ENCODE measurements around the gene GPBAR1. TPM values are rescaled to one million over a fixed set of nuclear protein-coding genes. Genes with fewer than 3 reads are reported as not detected.

Gene GPBAR1
- total and polyA plus RNA-seq, 5 donors from 2014 or later = 1.2 TPM; not detected in 4

DNA sequence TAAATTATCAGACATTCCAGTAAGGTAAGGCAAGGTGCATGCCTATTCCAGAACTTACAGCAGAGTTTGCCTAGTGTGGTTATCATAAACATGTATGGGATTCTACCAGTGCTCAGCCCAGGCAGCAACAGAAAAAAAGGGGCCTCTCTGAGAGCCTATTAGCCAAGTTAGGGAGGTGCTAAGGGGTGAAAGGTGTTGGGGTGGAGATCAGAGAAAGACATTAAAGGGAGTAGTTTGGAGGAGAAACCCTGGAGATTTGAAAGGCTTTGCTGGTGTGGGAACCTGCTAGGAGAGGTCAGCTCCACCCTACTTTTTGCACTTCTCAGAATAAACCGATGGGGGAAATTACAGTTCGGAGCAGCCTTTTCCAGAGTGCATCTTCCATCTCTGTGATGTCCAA is 40.9 kb upstream of the GPBAR1 start:
- peak overlapping the region; percentile 89 to 99 (median 94) for H3K4me3 Mint-ChIP-seq
- Histone ChIP-seq H3K4me3 (ENCODE audit: low read depth, low read length) (peak overlapping the region; percentile 98), H3K36me3 (ENCODE audit: control insufficient read depth, insufficient read depth, low read length) (peaks cover 32% of the 10 kb centered on the region), H3K4me1 (ENCODE audit: control insufficient read depth, insufficient read depth, low read length, poor library complexity, severe bottlenecking) (peaks cover 73% of the 10 kb centered on the region), H3K27me3 (ENCODE audit: control insufficient read depth, insufficient read depth, low read length) (no peaks in the 10 kb centered on the region), H3K9me3 (ENCODE audit: control insufficient read depth in 2 of 2, low read length in 2 of 2) (no peaks in the 10 kb centered on the region), H3K27ac (ENCODE audit: insufficient read depth, low read length, poor library complexity, severe bottlenecking) (peak overlapping the region; percentile 98)
- peak overlapping the region; percentile 86 to 92 (median 91) for H3K27ac Mint-ChIP-seq
- H3K4me1 Mint-ChIP-seq = peaks cover 36 to 73% (median 61%) of the 10 kb centered on the region in 4 donors
- no peaks in the 10 kb centered on the region for H3K27me3 Mint-ChIP-seq
- H3K36me3 Mint-ChIP-seq = peaks cover 36% of the 10 kb centered on the region
- ATAC-seq (ENCODE audit: low read depth in 2 of 2) (no peak), DNase-seq (no peak)
- peaks cover 0 to 1% (median 0%) of the 10 kb centered on the region in 7 donors for H3K9me3 Mint-ChIP-seq

DNA sequence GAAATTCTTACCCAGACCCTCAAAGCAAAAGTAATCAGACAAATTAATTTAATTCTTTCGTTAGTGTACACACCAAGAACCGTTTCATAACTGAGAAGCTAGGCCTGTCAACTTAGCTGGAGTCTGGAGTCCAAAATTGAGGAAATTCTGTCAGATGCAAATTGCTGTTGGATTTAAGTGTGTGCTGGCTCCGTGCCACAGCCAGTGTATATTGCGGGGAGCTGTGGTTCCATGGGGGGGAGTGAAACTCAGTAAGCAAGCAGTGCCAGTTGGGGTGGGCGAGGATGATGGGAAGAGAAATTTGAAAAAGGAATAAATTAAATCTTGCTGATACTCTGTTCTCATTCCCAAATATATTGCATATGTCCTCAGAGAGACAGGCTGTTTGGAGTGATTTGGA is 39.8 kb upstream of the GPBAR1 start:
- Mint-ChIP-seq H3K27me3 (no peaks in the 10 kb centered on the region), H3K27ac (peak overlapping the region; percentile 86 to 91 (median 88)), H3K9me3 (peaks cover 0 to 1% (median 0%) of the 10 kb centered on the region in 7 donors), H3K4me3 (peak overlapping the region; percentile 89 to 99 (median 94)), H3K4me1 (peaks cover 46 to 81% (median 68%) of the 10 kb centered on the region in 4 donors), H3K36me3 (peaks cover 46% of the 10 kb centered on the region)
- H3K27ac ChIP-seq (ENCODE audit: insufficient read depth, low read length, poor library complexity, severe bottlenecking) = peak overlapping the region; percentile 98
- H3K36me3 ChIP-seq (ENCODE audit: control insufficient read depth, insufficient read depth, low read length) = peaks cover 39% of the 10 kb centered on the region
- no peaks in the 10 kb centered on the region for H3K9me3 ChIP-seq (ENCODE audit: control insufficient read depth in 2 of 2, low read length in 2 of 2)
- peak overlapping the region; percentile 98 for H3K4me3 ChIP-seq (ENCODE audit: low read depth, low read length)
- no peaks in the 10 kb centered on the region for H3K27me3 ChIP-seq (ENCODE audit: control insufficient read depth, insufficient read depth, low read length)
- no peak for ATAC-seq (ENCODE audit: low read depth in 2 of 2)
- peaks cover 83% of the 10 kb centered on the region for H3K4me1 ChIP-seq (ENCODE audit: control insufficient read depth, insufficient read depth, low read length, poor library complexity, severe bottlenecking)
- no peak for DNase-seq

DNA sequence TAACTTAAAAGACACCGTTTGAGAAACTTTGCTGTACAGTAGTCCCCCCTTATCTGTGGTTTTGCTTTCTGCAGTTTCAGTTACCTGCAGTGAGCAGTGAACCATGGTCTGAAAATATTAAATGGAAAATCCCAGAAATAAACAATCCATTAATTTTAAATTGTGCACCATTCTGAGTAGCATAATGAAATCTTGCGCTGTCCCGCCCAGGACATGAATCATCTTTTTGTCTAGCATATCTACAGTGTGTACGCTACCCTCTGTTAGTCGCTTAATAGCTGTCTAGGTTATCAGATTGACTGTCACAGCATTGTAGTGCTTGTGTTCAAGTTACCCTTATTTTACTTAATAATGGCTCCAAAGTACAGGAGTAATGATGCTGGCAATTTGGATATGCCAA is 37.8 kb upstream of the GPBAR1 start:
- H3K27me3 ChIP-seq (ENCODE audit: control insufficient read depth, insufficient read depth, low read length) = no peaks in the 10 kb centered on the region
- H3K9me3 ChIP-seq (ENCODE audit: control insufficient read depth in 2 of 2, low read length in 2 of 2) = no peaks in the 10 kb centered on the region
- H3K36me3 Mint-ChIP-seq = peaks cover 51% of the 10 kb centered on the region
- H3K27ac Mint-ChIP-seq = peak overlapping the region in 2 of 3 donors; percentile 43 to 91
- peaks cover 95% of the 10 kb centered on the region for H3K4me1 ChIP-seq (ENCODE audit: control insufficient read depth, insufficient read depth, low read length, poor library complexity, severe bottlenecking)
- peak overlapping the region; percentile 77 for H3K4me3 ChIP-seq (ENCODE audit: low read depth, low read length)
- peaks cover 50 to 89% (median 71%) of the 10 kb centered on the region in 4 donors for H3K4me1 Mint-ChIP-seq
- peaks cover 0 to under 1% (median 0%) of the 10 kb centered on the region in 7 donors for H3K9me3 Mint-ChIP-seq
- H3K27me3 Mint-ChIP-seq = no peaks in the 10 kb centered on the region
- peak overlapping the region; percentile 68 to 99 (median 84) for H3K4me3 Mint-ChIP-seq
- peaks cover 54% of the 10 kb centered on the region for H3K36me3 ChIP-seq (ENCODE audit: control insufficient read depth, insufficient read depth, low read length)
- H3K27ac ChIP-seq (ENCODE audit: insufficient read depth, low read length, poor library complexity, severe bottlenecking) = peak overlapping the region; percentile 98
- ATAC-seq (ENCODE audit: low read depth in 2 of 2) = peak; percentile 59 to 67
- peak in 1 of 3 donors; percentile 46 for DNase-seq

DNA sequence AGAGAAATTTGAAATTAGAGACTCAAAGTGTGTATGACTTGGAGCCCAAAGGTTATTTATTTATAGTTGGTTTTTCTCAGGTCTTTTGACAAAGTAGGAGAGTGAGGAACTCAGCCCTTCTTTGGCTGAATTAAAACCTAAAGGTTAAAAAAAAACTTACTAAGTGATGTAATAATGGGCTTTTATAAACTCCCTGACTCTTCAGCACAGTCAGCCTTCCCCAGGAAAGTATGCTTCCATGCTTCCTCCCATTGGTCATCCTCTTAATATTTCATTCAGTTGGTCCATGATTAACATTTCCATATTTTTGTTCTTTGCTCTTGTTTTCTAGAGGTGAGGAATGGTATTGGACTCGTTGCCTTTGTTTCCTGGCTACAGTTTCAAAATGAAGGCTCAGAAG is 36.6 kb upstream of the GPBAR1 start:
- Mint-ChIP-seq H3K36me3 (peaks cover 49% of the 10 kb centered on the region), H3K9me3 (no peaks in the 10 kb centered on the region), H3K27ac (peak overlapping the region; percentile 74 to 91 (median 85)), H3K4me1 (peaks cover 49 to 94% (median 76%) of the 10 kb centered on the region in 4 donors), H3K4me3 (peak overlapping the region; percentile 67 to 91 (median 80)), H3K27me3 (no peaks in the 10 kb centered on the region)
- Histone ChIP-seq H3K36me3 (ENCODE audit: control insufficient read depth, insufficient read depth, low read length) (peaks cover 58% of the 10 kb centered on the region), H3K4me1 (ENCODE audit: control insufficient read depth, insufficient read depth, low read length, poor library complexity, severe bottlenecking) (peaks cover 94% of the 10 kb centered on the region), H3K27me3 (ENCODE audit: control insufficient read depth, insufficient read depth, low read length) (no peaks in the 10 kb centered on the region), H3K9me3 (ENCODE audit: control insufficient read depth in 2 of 2, low read length in 2 of 2) (no peaks in the 10 kb centered on the region), H3K4me3 (ENCODE audit: low read depth, low read length) (peak overlapping the region; percentile 77), H3K27ac (ENCODE audit: insufficient read depth, low read length, poor library complexity, severe bottlenecking) (peak overlapping the region; percentile 98)
- no peak for DNase-seq
- ATAC-seq (ENCODE audit: low read depth in 2 of 2) = no peak

DNA sequence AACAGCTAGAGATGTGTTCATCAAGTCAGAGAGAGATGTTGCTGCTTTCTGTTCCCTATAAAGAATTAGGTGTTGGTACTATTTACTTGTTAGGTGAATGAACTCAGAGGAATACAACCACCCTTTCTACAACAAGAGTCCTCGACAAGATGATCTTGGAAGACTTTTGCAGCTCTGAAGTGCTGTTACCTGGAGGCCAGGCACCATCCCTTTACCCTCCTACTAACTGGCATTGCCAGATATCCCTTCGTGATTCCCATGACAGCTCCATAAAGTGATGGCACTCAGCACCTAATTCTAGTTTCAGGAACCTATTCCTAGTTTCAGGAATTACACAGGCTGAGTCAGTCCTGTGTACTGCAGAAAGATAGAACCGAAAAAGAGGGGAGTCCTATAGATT is 33.9 kb upstream of the GPBAR1 start:
- no peaks in the 10 kb centered on the region for H3K9me3 Mint-ChIP-seq
- Histone ChIP-seq H3K9me3 (ENCODE audit: control insufficient read depth in 2 of 2, low read length in 2 of 2) (no peaks in the 10 kb centered on the region), H3K4me1 (ENCODE audit: control insufficient read depth, insufficient read depth, low read length, poor library complexity, severe bottlenecking) (peaks cover 87% of the 10 kb centered on the region), H3K27me3 (ENCODE audit: control insufficient read depth, insufficient read depth, low read length) (no peaks in the 10 kb centered on the region), H3K4me3 (ENCODE audit: low read depth, low read length) (no peak overlapping the region), H3K27ac (ENCODE audit: insufficient read depth, low read length, poor library complexity, severe bottlenecking) (peak overlapping the region; percentile 30), H3K36me3 (ENCODE audit: control insufficient read depth, insufficient read depth, low read length) (peaks cover 73% of the 10 kb centered on the region)
- H3K27ac Mint-ChIP-seq = peak overlapping the region; percentile 60 to 86 (median 65)
- H3K4me1 Mint-ChIP-seq = peaks cover 43 to 92% (median 69%) of the 10 kb centered on the region in 4 donors
- DNase-seq (no peak), ATAC-seq (ENCODE audit: low read depth in 2 of 2) (no peak)
- peaks cover 46% of the 10 kb centered on the region for H3K36me3 Mint-ChIP-seq
- peak overlapping the region in 3 of 4 donors; percentile 38 to 72 (median 54) for H3K4me3 Mint-ChIP-seq
- H3K27me3 Mint-ChIP-seq = no peaks in the 10 kb centered on the region

DNA sequence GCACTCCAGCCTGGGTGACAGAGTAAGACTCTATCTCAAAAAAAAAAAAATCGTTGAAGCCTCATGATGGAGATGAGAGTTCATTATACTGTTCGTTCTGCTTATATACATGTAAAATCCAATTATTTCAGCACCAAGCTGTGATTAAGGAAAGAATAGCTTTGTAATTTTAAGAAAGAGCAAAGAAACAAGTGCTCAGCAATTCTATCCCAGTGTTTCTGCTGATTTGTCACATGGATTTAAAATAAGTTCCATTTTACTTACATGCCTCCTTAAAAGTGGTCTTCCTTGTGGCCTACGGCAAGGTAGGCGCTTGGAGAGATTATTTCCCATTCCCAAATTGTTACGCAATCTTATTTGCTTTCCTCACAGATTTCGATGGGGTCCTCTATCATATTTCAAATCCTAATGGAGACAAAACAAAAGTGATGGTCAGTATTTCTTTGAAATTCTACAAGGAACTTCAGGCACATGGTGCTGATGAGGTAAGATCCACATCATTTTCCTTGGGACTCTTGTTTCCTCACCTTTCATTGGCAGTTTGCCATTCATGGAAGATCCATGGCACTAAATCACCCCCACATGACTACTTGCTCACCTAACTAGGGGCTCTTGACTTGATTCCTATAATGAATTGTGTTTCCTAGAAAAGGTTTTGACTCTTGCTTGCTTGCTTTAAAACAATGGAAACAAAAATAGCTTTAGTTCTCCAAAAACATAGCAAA is 32.3 kb upstream of the GPBAR1 start:
- DNase-seq (no peak), ATAC-seq (ENCODE audit: low read depth in 2 of 2) (no peak)
- H3K9me3 ChIP-seq (ENCODE audit: control insufficient read depth in 2 of 2, low read length in 2 of 2) = no peaks in the 10 kb centered on the region
- peak overlapping the region; percentile 78 for H3K27ac ChIP-seq (ENCODE audit: insufficient read depth, low read length, poor library complexity, severe bottlenecking)
- H3K27me3 Mint-ChIP-seq = no peaks in the 10 kb centered on the region
- H3K9me3 Mint-ChIP-seq = no peaks in the 10 kb centered on the region
- peak overlapping the region; percentile 26 to 93 (median 78) for H3K4me3 Mint-ChIP-seq
- peaks cover 38 to 86% (median 66%) of the 10 kb centered on the region in 4 donors for H3K4me1 Mint-ChIP-seq
- peak overlapping the region; percentile 68 for H3K4me3 ChIP-seq (ENCODE audit: low read depth, low read length)
- peaks cover 52% of the 10 kb centered on the region for H3K36me3 Mint-ChIP-seq
- H3K27me3 ChIP-seq (ENCODE audit: control insufficient read depth, insufficient read depth, low read length) = no peaks in the 10 kb centered on the region
- H3K4me1 ChIP-seq (ENCODE audit: control insufficient read depth, insufficient read depth, low read length, poor library complexity, severe bottlenecking) = peaks cover 74% of the 10 kb centered on the region
- peak overlapping the region; percentile 87 to 92 (median 92) for H3K27ac Mint-ChIP-seq
- peaks cover 76% of the 10 kb centered on the region for H3K36me3 ChIP-seq (ENCODE audit: control insufficient read depth, insufficient read depth, low read length)

DNA sequence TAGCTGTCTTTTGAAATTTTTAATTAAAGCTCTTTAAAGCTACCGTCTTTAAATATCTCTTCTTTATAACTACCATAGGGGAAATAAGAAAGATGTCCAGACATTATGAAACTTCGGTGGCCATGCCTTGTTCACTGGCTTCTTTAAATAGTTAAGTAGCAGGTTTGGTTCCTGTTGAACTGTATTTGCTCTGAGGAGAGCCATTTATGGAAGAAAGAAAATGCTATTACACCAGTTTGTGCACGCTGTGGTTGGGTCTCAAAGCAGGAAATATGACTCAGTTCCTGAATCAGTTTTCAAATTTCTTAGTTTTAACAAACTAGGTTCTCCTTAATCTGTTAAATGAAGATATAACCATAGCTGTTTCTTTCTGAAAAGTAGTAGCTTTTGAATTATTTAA is 31.6 kb upstream of the GPBAR1 start:
- Mint-ChIP-seq H3K4me1 (peaks cover 32 to 85% (median 62%) of the 10 kb centered on the region in 4 donors), H3K27me3 (no peaks in the 10 kb centered on the region), H3K36me3 (peaks cover 53% of the 10 kb centered on the region), H3K9me3 (no peaks in the 10 kb centered on the region), H3K27ac (peak overlapping the region; percentile 87 to 92 (median 92)), H3K4me3 (peak overlapping the region; percentile 63 to 93 (median 78))
- Histone ChIP-seq H3K36me3 (ENCODE audit: control insufficient read depth, insufficient read depth, low read length) (peaks cover 76% of the 10 kb centered on the region), H3K4me3 (ENCODE audit: low read depth, low read length) (peak overlapping the region; percentile 68), H3K9me3 (ENCODE audit: control insufficient read depth in 2 of 2, low read length in 2 of 2) (no peaks in the 10 kb centered on the region), H3K27ac (ENCODE audit: insufficient read depth, low read length, poor library complexity, severe bottlenecking) (peak overlapping the region; percentile 78), H3K4me1 (ENCODE audit: control insufficient read depth, insufficient read depth, low read length, poor library complexity, severe bottlenecking) (peaks cover 67% of the 10 kb centered on the region), H3K27me3 (ENCODE audit: control insufficient read depth, insufficient read depth, low read length) (no peaks in the 10 kb centered on the region)
- DNase-seq (peak; percentile 30 to 86 (median 64)), ATAC-seq (ENCODE audit: low read depth in 2 of 2) (peak; percentile 93 to 94)

Data from CD4-positive, CD25-positive, alpha-beta regulatory T cell (primary cell).